CD4-positive, alpha-beta T cell treated with Interleukin-15 for 4 hours (primary cell): Measurements from ENCODE around the gene ERFE.
"Not testable (repeated sequence)": the region's sequence is repeated elsewhere in the genome, so short reads cannot be mapped to it uniquely, and the experiment has no call there.

Experiments
- DNase-seq: peaks from one replicate; pipeline ENCODE4 v3.0.0-alpha.2; 2020; ENCODE audit warnings: low spot score

ERFE gene, protein sequence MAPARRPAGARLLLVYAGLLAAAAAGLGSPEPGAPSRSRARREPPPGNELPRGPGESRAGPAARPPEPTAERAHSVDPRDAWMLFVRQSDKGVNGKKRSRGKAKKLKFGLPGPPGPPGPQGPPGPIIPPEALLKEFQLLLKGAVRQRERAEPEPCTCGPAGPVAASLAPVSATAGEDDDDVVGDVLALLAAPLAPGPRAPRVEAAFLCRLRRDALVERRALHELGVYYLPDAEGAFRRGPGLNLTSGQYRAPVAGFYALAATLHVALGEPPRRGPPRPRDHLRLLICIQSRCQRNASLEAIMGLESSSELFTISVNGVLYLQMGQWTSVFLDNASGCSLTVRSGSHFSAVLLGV

DNA sequence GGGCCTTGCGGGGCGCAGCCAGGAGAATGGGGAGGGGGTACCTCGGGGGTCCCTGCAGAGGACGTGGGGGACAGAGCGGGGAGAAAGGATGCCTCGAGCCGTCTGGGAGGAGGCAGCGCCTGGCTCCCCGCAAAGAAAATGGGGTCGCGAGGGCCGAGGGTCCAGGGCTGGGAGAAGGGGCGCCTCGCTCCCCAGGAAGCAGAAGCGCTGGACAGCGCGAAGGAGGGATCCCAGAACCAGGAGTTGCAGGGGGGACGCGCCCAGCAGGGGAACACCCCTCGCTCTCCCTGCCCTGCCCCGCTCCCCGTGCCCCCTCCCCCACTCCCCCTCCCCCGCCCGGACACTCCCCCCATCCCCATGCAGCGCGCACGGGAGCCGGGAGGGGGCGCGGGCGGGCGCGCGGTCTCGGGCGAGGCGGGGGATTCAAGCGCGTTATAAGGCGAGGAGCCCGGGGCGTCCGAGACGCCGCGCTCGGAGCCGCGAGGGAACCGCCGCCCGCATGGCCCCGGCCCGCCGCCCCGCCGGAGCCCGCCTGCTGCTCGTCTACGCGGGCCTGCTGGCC is at the start of gene ERFE:
TSS of gene ERFE (plus strand) at position 462 of the 562 bp plus-strand sequence. CDS start at position 500, 38 bp downstream.
- peak; percentile 23 for DNase-seq

DNA sequence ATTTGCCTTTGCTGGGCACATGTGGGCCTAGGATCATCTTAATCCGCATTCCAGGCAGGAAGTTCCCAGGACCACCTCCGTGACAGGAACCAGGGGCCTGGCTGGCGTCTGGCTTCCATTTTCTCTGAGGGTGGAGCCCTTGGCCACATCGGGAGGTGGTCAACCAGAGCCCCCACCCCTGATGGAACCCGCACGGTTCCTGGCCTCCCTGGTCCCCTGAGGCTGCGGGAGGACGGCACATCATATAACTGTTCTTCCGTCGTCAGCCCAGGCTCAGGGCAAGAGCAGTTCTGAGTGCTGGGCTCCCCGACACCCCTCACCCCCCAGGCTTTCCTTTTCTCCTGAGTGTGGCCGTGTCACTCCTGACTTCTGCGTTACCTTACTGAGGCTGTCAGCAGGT is 45.2 kb upstream of the ERFE start:
- DNase-seq = no peak

DNA sequence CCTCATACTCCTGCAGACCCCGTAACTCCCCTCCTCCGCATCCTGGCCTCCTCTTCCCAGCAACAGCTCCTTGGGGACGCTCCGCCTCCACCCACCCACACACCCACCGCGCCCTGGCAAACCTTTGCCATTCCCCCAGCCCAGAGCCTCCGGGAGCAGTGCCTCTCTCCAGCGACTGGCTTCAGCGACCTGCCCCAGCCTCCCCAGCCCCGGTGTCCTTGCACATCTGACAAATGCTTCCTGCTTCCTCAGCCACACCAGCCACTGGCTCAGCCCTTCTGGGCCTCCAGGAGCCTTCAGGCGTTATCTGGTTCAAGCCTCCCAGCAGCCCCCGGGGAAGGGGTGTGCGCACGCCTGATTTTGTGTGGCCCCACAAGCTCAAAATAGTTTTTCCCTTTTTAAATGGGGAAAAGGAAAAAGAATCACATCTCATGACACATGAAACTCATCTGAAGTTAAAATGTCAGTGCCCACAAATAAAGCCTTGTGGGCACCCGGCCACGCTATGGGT is 44.4 kb upstream of the ERFE start:
- DNase-seq = no peak

DNA sequence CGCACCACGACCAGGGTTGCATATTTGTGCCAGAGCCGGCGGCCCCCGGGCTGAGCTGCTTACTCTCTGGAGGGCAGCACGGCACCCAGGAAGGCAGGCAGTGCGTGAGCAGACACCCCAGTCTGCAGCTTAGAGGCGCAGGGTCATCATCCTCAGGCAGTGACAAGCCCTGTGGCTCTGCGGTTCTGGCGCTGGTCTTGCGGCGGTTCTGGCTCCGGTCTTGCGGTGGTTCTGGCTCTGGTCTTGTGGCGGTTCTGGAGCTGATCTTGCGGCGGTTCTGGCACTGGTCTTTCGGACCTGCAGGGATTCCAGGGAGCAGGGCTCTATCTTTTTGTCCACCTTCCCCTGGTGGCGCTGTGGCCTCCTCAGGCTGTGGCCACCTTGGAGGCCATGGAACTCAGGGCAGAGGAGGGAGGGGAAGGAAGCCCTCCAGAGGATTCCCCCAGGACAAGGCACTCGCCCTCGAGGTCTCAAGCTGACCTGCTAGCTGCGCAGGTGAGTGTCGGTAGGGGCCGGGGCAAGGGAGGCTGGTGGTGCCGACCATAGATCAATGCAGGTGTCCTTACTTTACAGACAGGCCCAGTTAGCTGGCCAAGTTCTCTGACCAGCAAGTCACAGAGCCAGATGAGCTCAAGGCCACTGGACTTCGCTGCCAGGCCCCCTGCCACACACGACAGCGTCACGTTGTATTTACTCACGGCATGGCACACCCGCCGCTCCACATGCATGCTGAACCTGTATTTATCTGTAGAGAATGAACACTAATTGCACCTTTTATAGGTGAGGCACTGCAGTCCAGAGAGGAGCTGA is 43.7 kb upstream of the ERFE start:
- no peak for DNase-seq

DNA sequence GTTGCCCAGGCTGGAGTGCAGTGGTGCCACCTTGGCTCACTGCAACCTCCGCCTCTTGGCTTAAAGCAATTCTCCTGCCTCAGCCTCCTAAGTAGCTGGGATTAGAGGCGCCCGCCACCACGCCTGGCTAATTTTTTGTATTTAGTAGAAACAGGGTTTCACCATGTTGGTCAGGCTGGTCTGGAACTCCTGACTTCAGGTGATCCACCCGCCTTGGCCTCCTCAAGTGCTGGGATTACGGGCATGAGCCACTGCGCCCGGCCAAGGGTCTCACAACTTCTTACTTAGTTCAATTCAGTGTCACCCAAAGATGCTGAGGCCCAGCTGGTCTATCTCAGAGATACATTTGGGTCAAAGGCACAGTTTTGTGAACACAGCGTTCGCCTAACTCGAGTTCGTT is 43.1 kb upstream of the ERFE start:
- DNase-seq = not testable (repeated sequence)

DNA sequence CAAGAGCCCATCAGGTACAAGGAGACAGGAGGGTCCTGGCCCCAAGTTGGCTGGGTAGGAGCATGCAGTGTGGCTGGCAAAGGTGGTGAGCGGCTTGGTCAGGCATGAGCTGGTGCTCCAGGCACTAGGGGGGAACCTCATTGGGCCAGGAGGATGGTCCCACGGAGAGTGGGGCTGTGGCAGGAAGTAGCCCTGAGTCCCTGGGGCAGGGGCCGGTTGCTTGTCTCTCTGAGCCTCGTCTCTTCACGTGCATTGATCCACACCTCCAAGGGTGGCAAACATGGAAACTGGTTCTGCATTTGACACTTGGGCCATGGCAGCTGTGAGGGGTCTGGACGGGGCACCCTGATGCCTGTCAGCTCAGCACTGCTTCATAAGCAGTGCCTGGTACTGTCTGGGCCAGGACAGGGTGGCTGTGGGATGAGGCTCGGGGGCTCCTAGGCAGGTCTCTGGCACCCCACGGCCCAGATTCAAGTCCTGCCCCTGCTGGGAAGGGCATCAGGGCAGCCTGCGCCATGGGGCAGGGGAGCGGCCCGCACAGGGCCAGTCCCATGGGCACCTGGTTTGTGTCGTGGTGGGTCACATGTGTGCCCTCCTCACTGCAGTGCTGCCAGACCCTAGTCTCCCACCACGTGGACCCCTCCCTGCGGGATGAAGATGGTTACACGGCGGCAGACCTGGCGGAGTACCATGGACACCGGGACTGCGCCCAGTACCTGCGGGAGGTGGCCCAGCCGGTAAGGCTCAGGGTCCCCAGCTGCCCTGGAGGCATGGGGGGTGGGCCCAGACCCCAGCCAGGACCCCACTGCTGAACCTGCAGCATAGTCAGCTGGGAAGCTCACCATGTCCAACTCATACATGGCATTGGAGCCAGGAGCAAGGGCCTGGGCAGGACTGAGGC is 42.2 kb upstream of the ERFE start:
- DNase-seq = no peak

DNA sequence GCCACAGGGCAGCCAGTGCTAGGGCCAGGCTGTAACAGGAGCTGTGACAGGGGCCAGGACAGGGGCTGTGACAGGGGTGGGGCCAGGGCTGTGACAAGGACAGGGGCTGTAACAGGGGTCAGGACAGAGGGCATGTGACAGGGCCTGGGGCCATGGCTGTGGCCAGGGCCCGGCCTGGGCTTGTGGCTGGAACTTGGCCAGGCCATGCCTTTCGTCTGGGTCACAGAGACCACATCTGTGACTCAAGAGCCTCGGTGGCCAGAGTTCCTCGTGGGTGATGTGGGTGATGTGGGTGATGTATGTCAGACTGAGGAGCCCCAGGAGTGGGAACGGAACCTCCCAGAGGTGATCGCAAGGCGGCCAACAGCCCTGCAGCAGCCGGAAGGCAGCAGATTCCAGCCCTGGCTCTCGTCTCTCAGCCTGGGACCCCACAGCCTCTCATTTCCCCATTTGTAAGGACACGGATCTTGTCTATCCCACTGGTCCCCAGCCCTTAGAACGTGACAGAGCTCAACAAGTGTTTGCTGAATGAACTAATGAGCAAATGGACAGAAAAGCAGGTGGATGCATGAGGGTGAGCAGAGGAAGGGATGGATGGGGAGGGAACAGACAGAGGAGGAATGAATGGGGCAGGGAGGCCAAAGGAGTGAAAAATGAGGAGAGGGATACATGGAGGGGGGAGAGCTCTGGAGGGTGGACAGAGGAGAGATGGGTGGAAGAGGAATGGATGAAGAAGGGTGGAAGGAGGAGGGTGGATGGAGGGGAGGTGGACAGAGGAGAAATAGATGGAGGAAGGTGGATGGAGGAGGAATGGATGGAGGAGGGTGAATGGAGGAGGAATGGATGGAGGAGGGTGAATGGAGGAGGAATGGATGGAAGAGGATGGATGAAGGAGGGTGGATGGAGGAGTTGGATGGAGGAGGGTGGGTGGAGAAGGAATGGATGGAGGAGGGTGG is 41.3 kb upstream of the ERFE start:
- no peak for DNase-seq

DNA sequence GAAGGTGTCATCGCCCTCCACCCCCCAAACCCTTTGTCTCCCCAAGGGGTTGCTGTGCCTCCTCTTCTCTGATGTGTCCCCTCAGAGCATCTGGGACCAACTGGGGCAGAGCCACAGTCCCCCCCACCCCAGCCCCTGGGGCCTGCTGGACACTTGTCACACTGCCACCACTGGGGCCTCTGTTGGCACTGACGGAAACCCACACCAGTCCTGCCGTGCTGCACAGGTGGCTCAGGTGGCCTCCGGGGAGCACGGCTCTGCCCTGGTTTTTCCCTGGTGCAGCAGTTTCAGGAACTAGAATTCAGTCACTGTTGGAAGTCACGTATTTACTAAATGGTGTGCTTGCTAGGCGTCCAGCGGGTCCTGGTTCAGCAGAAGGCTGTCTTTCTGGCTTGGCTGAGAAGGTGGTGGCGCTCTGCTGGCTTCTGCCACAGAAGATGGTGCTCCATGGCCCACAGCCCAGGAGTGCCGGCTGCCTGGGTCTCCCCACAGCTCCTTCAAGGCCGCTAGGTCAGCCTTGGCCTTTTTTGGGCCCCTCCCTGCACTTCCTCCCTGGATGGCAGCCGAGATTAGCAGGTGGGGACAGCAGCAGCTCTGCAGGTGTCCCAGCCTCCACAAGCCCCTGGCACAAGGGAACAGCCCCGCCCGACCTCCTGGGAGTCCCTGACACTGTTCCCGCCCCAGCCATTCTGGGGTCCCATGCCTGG is 38.9 kb upstream of the ERFE start:
- DNase-seq = no peak

DNA sequence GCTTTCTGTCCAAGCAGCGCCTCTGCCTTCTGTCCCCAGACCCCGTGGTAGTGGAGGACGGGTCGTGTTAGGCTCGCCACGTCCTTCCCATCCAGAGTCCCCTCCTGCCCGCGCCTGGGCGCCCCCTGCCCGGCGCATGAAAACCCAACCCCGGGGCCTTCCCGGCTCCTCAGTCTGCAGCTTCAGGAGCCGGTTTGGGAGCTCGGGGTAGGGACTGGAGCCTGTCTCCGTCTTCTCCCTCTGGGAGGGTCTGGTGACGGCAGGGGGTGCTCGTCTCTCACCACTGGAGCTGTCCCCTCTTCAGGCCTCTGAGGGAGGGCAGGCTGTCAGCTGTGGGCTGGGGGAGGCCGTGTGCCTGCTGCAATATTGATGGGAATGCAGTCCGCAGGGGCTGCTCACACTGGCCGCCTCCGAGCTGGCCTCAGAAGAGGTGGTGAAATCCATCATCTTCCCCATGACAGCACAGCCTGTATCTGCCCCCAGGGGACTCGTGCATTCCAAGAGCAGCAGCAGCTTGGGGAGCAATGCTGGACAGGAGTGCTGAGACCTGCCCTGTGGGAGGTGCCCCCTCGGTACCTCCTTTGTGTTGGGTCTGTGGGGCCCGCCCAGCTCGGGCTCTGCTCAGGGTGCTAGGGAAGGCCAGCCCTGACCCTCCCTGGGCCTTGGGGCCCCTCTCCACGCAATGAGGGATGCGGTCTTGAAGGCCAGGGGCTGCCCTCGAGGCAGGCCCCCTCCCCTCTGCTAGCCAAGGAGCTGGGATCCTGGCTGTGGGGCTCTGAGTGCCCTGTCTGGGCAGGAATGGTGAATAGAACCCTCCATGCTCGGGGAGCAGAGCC is 38.1 kb upstream of the ERFE start:
- DNase-seq = no peak

DNA sequence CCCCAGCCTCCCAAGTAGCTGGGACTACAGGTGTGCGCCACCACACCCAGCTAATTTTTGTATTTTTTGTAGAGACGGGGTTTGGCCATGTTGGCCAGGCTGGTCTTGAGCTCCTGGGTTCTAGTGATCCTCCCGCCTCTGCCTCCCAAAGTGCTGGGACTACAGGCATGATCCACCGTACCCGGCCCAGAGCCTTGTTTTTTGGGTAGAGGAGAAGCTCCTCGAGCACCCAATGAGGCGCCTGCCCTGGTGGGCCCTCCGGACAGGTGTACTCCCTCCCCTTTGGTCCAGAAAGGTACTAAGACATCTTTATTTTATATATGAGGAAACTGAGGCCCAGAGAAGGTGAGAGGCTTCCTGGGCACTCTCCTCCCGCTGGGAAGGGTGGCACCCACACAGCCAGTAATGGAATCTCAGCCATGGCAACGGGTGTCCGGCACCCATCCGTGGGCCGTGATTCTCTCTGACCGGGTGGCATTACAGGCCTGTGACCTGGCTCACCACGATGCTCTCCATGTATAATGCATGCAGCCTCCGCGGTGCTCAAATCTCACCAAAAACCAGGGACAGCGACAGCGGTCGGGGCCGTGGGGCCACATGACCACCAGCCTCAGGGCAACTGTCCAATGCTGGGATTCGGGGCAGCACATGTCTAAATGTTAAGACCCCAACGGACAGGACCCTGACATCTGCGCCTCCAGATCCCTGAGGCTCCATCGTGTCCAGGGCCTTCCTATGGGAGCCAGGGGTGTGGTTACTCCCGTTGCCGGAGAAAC is 37.1 kb upstream of the ERFE start:
- DNase-seq = no peak

DNA sequence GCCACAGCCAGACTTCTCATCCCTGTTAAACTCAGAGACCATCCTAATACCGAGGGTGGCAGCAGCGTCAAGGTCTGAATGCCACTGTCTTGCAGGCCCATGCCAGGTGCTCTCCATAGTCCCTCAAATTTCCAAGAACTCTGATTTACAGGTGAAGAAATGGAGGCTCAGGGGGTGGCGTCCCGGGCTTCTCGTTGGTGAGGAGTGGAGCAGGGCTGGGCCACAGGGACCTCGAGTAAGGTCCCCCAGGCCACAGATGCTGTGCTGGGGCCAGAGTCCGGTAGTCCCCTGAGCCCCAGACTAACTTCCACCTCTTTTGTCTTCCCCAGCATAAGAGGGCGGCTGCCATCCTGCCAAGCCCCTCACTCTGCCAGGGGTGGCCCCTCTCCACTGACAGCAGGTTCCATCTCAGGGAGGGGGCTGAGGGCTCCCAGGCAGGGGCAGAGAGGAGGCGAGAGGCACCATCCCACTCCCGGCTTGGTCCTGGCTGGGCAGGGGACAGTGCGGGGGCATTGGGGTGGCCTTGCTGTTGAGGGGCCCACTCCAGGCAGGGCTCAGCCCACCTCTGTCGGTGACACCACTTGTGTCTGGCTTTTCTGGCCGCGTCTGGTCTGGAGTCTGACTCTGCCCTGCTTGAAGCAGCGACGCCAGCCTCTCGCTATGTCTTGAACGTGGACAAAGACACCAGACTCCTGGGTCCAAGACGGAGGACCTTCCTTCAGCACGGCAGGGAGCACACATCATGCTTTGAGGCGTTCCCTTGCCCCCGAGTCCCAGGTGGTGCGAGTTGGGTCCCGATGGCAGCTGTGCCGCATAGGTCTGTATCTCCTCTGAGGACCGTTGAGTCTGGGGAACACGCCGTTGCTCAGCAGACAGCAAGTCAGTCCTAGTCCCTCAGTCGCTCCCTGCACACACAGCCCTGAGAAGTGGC is 36.2 kb upstream of the ERFE start:
- no peak for DNase-seq

DNA sequence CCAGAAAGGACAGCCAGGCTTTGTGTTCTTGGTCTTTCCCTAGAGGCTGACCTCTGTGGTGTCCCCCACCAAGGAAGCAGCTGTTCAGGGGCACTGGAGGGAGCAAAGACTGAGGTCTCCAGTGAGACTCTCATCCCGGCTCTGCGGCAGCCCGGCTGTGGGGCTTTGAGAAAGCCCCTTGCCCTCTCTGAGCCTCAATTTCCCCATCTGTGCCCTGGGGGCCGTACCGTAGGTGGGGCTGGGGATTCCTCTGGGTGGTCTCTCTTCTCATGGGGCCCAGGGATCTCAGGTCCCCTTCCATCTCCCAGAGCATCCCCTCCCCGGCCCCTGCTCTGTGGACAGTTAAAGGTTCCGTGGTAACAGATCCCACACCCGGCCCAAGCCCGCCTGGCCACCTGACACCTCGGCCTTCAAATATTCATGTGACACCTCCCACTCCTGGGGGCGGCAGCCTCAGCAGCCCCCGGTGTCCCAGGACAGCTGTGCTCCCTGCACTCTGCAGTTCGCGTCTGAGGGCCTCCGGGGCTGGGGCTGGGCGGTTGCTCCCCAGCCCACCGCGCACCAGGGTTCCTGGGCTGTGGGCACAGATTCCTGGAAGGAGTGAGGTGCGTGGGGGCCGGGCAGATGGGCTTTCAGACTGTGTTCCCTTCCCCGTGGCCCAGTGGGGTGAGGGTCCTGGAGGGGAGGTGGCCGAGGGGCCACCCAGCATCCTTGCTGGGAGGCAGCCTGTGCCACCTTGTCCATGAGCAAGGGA is 35.4 kb upstream of the ERFE start:
- no peak for DNase-seq

DNA sequence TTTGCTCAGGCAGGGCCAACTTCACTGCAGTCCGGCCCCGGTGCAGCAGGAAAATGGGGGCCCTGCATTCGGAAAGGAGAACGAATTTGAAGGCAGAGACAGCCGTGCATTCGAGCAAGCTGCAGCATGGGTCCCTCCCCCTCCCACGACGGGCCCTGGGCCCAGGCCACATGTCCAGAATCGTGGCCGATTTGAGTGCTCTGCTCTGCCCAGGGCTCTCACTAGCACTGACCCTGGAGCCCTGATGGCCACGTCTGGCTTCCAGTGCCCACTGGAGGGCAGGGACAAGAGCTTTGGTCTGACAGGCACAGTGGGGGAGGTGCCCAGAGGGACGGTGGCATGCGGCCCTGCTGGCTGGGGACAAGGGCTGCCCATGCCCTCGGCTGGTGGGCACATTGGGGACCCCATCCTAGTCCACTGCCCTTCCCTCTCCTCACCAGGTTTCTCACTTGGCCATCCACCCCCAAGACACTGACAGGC is 34.7 kb upstream of the ERFE start:
- no peak for DNase-seq

DNA sequence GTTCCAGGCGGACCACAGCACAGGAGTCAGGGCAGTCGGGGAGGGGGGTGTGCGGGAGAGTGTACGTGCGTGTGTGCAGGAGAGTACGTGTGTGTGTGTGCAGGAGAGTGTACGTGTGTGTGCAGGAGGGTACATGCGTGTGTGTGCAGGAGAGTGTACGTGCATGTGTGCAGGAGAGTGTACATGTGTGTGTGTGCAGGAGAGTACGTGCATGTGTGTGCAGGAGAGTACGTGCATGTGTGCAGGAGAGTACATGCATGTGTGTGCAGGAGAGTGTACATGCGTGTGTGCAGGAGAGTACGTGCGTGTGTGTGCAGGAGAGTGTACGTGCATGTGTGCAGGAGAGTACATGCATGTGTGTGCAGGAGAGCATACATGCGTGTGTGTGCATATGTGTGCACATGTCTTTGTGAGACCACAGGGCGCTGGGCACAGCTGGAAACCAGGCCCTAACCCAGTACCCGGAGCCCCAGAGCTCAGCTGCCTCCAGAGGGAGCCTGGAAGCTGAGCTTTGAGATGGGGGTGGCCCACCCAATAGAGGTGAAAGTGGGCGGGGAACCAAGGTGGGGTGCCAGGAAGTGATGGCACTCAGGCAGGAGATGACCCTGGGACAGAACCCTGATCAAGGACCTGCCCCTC is 34.2 kb upstream of the ERFE start:
- DNase-seq = no peak

DNA sequence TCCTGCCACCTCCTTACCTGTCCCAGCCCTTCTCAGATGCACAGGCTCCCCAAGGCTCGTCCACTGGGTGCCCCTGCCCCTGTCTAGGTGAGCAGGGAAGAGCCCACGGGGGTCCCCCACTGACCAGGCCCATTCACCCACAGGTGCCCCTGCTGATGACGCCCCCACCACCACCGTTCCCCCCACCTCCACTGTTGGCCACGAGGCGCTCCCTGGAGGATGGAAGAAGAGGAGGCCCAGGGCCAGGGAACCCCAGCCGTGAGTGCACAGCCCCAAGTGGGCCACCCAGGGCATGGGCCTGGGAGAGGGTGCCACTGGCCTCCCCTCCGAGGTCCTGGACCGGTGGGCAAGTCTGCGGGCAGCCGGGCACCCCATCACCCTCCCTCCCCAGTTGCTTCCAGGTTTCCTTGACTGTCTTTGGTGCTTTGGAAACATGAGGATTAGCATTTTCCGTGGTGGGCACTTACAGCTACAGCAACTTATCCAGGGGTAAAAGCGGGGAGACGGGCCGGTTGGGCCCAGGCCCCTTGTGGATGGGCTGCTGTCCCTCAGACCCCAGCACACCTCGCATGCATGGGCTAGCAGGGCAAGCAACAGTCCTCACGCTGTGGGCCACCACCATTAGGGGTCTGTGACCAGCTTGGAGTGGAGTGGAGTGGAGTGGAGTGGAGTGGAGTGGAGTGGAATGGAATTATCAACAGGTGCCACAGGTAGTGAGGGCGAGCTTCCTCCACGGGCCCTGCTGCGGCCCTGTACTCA is 33.5 kb upstream of the ERFE start:
- DNase-seq = no peak
